Mucosa of stomach (tissue), 1 donor: ENCODE results near the gene TRIM42.

Experiments
- H3K27me3 ChIP-seq: one replicate; pipeline ENCODE4 v1.7.0; 2013; ENCODE audit warnings: mild to moderate bottlenecking, low read length; ENCODE audit not compliant: control insufficient read depth, insufficient read depth
- H3K36me3 ChIP-seq: one replicate; pipeline ENCODE4 v1.7.0; 2013; ENCODE audit warnings: low read length; ENCODE audit not compliant: control insufficient read depth, insufficient read depth
- H3K4me1 ChIP-seq: one replicate; pipeline ENCODE4 v1.7.0; 2013; ENCODE audit warnings: mild to moderate bottlenecking, low read length; ENCODE audit not compliant: control insufficient read depth, insufficient read depth
- H3K4me3 ChIP-seq: one replicate; pipeline ENCODE4 v1.7.0; 2013; ENCODE audit warnings: low read length
- H3K9ac ChIP-seq: one replicate; pipeline ENCODE4 v1.7.0; 2013; ENCODE audit warnings: mild to moderate bottlenecking, low read length, moderate library complexity
- H3K9me3 ChIP-seq: one replicate; pipeline ENCODE4 v1.7.0; 2013; ENCODE audit warnings: mild to moderate bottlenecking, low read length, moderate library complexity; ENCODE audit not compliant: control insufficient read depth
- donor health status: Pancreatic carcinoma.

Gene TRIM42

GRCh38 chr3:140712301-140712700 is 34.4 kb downstream of the TRIM42 start:
- no peaks in the 10 kb centered on the region for H3K4me1 ChIP-seq
- no peaks in the 10 kb centered on the region for H3K27me3 ChIP-seq
- no peak overlapping the region for H3K9ac ChIP-seq
- no peak overlapping the region for H3K4me3 ChIP-seq
- no peaks in the 10 kb centered on the region for H3K9me3 ChIP-seq
- H3K36me3 ChIP-seq: no peaks in the 10 kb centered on the region

- Histone ChIP-seq H3K9ac (no peak overlapping the region), H3K9me3 (no peaks in the 10 kb centered on the region), H3K36me3 (no peaks in the 10 kb centered on the region), H3K27me3 (no peaks in the 10 kb centered on the region), H3K4me3 (no peak overlapping the region), H3K4me1 (no peaks in the 10 kb centered on the region)
Observed at GRCh38 chr3:140715035-140715434, 37.2 kb downstream of the TRIM42 start.

DNA sequence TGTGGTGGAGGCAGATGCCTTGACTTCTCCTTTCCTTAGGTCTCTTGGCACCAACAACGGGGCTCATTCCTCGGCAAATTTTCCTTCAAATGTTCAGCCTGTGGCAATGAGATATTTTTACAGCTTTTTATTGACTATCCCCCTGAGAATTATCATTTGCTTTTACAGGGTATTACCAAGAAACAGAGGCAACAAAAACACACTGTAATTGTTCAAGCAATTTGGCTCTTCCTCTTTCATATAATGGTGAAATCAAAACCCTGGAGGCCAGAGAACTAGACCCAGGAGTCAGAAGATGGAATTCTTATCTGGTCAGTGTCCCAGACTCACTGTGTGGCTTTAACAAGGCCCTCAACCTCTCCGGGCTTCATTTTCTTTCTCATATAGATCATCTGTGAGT is 40.1 kb downstream of the TRIM42 start:
- Histone ChIP-seq H3K9me3 (no peaks in the 10 kb centered on the region), H3K4me1 (no peaks in the 10 kb centered on the region), H3K9ac (no peak overlapping the region), H3K36me3 (no peaks in the 10 kb centered on the region), H3K4me3 (no peak overlapping the region), H3K27me3 (no peaks in the 10 kb centered on the region)

- Histone ChIP-seq H3K27me3 (no peaks in the 10 kb centered on the region), H3K4me1 (no peaks in the 10 kb centered on the region)
Observed at GRCh38 chr3:140719841-140720614, 42.2 kb downstream of the TRIM42 start.

GRCh38 chr3:140723576-140723975 is 45.7 kb downstream of the TRIM42 start:
- Histone ChIP-seq H3K27me3 (no peaks in the 10 kb centered on the region), H3K9me3 (no peaks in the 10 kb centered on the region), H3K4me3 (no peak overlapping the region), H3K9ac (no peak overlapping the region), H3K4me1 (no peaks in the 10 kb centered on the region), H3K36me3 (no peaks in the 10 kb centered on the region)

More at GRCh38 chr3:140719841-140720614, 42.2 kb downstream of the TRIM42 start:
- no peaks in the 10 kb centered on the region for H3K36me3 ChIP-seq
- no peak overlapping the region for H3K9ac ChIP-seq
- H3K9me3 ChIP-seq: no peaks in the 10 kb centered on the region
- H3K4me3 ChIP-seq: no peak overlapping the region

GRCh38 chr3:140724856-140725812 is 47.3 kb downstream of the TRIM42 start:
- no peaks in the 10 kb centered on the region for H3K9me3 ChIP-seq
- H3K4me3 ChIP-seq: no peak overlapping the region
- no peaks in the 10 kb centered on the region for H3K36me3 ChIP-seq
- no peaks in the 10 kb centered on the region for H3K4me1 ChIP-seq
- no peak overlapping the region for H3K9ac ChIP-seq
- H3K27me3 ChIP-seq: no peaks in the 10 kb centered on the region

- no peak overlapping the region for H3K4me3 ChIP-seq
- no peaks in the 10 kb centered on the region for H3K9me3 ChIP-seq
- no peaks in the 10 kb centered on the region for H3K27me3 ChIP-seq
- no peaks in the 10 kb centered on the region for H3K4me1 ChIP-seq
- H3K36me3 ChIP-seq: no peaks in the 10 kb centered on the region
- no peak overlapping the region for H3K9ac ChIP-seq
Observed at GRCh38 chr3:140726066-140726465, 48.2 kb downstream of the TRIM42 start.

DNA sequence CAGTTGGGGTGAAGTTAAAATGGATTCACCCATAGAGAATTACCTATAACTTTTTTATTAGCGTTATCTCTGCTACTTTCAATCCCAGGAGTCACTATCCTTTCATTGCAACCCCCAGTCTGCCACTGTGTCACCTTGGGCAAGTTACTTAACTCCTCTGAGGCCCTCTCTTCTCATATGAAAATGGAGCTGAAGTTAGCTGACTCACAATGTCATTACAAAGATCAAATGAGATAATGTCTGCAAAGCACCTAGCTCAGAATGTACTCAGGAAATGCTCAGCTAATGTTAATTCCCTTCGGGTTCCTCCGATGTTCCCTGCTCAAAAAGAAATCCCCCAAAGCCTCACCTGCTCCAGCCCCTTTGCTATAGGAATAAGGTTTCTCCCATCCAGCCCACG is 50.0 kb downstream of the TRIM42 start:
- Histone ChIP-seq H3K4me3 (no peak overlapping the region), H3K27me3 (no peaks in the 10 kb centered on the region), H3K9me3 (no peaks in the 10 kb centered on the region), H3K36me3 (no peaks in the 10 kb centered on the region), H3K4me1 (no peaks in the 10 kb centered on the region), H3K9ac (no peak overlapping the region)

DNA sequence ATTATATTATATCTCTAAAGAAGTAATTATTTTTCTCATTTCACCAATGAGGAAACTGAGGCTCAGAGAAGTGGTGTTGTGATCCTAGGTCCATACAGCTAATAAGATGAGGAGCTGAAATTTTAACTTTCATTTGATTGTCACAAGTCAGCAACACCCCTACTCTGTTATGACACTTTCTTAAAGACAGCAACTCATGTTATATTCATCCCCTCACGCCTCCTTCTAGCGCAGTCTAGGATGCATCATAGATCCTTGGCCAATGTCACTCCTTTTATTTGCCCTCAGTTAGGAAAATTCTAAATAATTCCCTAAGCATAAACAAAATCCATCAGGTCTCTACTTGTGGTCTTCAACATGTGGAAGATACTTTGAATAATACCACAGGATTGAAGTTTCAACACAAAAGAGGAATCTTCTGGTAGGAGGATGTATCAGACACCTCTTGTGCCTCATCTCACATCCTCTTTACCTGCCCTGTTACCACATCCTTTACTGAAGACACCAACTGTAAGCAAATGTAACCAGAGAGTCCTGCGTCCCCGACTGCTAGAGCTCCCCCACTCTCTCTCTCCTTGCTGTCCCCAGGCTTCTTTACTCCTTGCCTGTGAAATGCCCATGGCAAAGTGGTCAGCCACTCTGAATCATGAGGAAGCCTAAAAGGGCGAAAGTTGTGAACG is 53.7 kb downstream of the TRIM42 start:
- Histone ChIP-seq H3K36me3 (no peaks in the 10 kb centered on the region), H3K9ac (no peak overlapping the region), H3K4me1 (no peaks in the 10 kb centered on the region), H3K9me3 (no peaks in the 10 kb centered on the region), H3K27me3 (peaks cover 3% of the 10 kb centered on the region), H3K4me3 (no peak overlapping the region)

DNA sequence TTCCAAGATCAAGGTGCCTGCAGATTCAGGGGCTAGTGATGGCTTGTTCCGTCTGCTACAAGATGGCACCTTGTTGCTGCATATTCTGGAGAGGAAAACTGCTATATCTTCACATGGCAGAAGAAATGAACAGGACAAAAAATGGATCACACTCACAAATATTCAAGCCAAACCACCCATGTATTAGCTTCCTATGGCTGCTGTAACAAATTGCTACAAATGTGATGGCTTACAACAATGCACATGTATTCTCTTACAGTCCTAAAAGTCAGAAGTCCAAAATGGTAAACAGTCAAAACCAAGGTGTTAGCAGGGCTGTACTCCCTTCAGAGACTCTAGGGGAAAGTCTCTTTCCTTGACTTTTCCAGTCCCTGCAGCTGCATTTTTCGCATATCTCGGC is 55.8 kb downstream of the TRIM42 start:
- Histone ChIP-seq H3K27me3 (peaks cover 3% of the 10 kb centered on the region), H3K4me3 (no peak overlapping the region), H3K9me3 (no peaks in the 10 kb centered on the region), H3K9ac (no peak overlapping the region), H3K4me1 (no peaks in the 10 kb centered on the region), H3K36me3 (no peaks in the 10 kb centered on the region)

DNA sequence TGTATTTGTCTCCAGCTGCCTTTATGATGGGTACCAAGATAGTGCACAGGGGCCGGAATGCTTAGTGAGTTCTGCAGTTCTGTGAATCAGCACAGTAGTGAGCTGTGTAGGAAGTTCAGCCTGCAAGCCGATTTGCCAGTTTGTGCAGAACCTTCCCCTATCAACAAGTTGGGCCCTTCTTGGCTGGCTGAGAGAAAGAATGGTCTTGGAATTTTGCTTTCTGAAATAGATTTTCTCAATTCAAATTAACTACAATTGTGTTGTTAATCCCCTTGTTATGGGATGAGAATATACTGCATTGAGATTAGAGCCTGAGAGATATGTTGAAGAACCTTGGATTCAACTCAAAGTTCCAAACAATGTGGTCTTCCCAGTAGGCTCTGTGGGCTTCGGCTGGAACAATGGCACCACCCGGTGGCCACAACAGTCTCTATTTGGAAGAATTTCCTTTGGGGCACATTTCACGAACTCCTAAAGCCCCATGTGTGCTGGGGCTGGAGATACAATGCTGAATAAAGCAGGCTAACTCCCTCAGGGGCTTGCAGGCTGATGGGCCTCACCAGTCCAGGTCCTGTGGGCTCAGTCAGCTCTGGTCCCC is 59.1 kb downstream of the TRIM42 start:
- no peaks in the 10 kb centered on the region for H3K4me1 ChIP-seq
- H3K9me3 ChIP-seq: no peaks in the 10 kb centered on the region
- no peak overlapping the region for H3K4me3 ChIP-seq
- H3K27me3 ChIP-seq: peaks cover 3% of the 10 kb centered on the region
- H3K9ac ChIP-seq: no peak overlapping the region
- H3K36me3 ChIP-seq: no peaks in the 10 kb centered on the region
